Measurements from ENCODE around the gene NACAD. TPM values are rescaled to one million over a fixed set of nuclear protein-coding genes. Genes with fewer than 3 reads are reported as not detected.

The NACAD gene
- polyA plus RNA-seq, 2 of the 4 experiments (the other 2 are of a cell fraction), result 0.03 to 0.43 TPM

- 93% methylated on average over 5 of the region's 5 CpGs for WGBS (ENCODE audit: missing lambda C conversion rate)
- ChIA-PET POLR2A (no interaction called here), CTCF (interaction anchor here (1.0 kb wide), 1 partner anchor 12 kb away, joined by 3 read pairs; no protein-coding TSS in a partner anchor)
- ATAC-seq, result no peak
- H3K27ac ChIP-seq, result no peak overlapping the region
- peaks cover 4% of the 10 kb centered on the region; the same call in 1 of the 3 replicates for H3K4me1 ChIP-seq
- FAIRE-seq, result no peak
- H3K4me3 ChIP-seq, result no peak overlapping the region
- TF ChIP-seq CHD2 (IDR thresholded peaks at IDR 0.05; ENCODE audit: low read length, partially characterized antibody), result no peak
- no peak overlapping the region for H3K4me2 ChIP-seq
- no peaks in the 10 kb centered on the region for H3K9me3 ChIP-seq
- no peak for DNase-seq (ENCODE audit: low read depth in 1 of 2, low spot score in 1 of 2)
Measured at GRCh38 chr7:45076946-45077345, 11.8 kb downstream of the NACAD start.

GRCh38 chr7:45075871-45076796, 12.6 kb downstream of the NACAD start:
- ChIA-PET POLR2A (no interaction called here), CTCF (interaction anchor here (1.1 kb wide), 1 partner anchor 59 kb away, joined by 4 read pairs; no protein-coding TSS in a partner anchor)
- Histone ChIP-seq H3K27ac (no peak overlapping the region), H3K9me3 (no peaks in the 10 kb centered on the region), H3K4me3 (no peak overlapping the region), H3K4me2 (no peak overlapping the region), H3K4me1 (peaks cover 4% of the 10 kb centered on the region; the same call in 1 of the 3 replicates)
- TF ChIP-seq JUN (IDR thresholded peaks at IDR 0.05), result no peak
- TF ChIP-seq BCL3 (IDR thresholded peaks at IDR 0.05), result no peak
- FAIRE-seq (no peak), DNase-seq (ENCODE audit: low read depth in 1 of 2, low spot score in 1 of 2) (no peak), ATAC-seq (no peak)
- WGBS (ENCODE audit: missing lambda C conversion rate), result 91% methylated on average over 20 of the region's 35 CpGs

GRCh38 chr7:45075355-45075644, 13.5 kb downstream of the NACAD start:
- no peak for TF ChIP-seq KDM1A (IDR thresholded peaks at IDR 0.05; ENCODE audit: low read depth)
- TF ChIP-seq GATA3 (IDR thresholded peaks at IDR 0.05; ENCODE audit: borderline replicate concordance), result no peak
- no peak for TF ChIP-seq SMC3 (IDR thresholded peaks at IDR 0.05)
- TF ChIP-seq CBX8 (IDR thresholded peaks at IDR 0.05), result no peak
- no peak for TF ChIP-seq TP53 (CRISPR knock-in tag; IDR thresholded peaks at IDR 0.05)
- TF ChIP-seq PBX3 (IDR thresholded peaks at IDR 0.05), result no peak
- TF ChIP-seq POLR2AphosphoS2 (conservative IDR thresholded peaks at IDR 0.05; ENCODE audit: low read length), result no peak
- no peak for TF ChIP-seq JUN (IDR thresholded peaks at IDR 0.05)
- TF ChIP-seq RFX5 (IDR thresholded peaks at IDR 0.05), result no peak
- no peak for TF ChIP-seq MYC (IDR thresholded peaks at IDR 0.05; ENCODE audit: borderline replicate concordance, low read length)
- no peak for TF ChIP-seq HDAC2 (IDR thresholded peaks at IDR 0.05)
- no peak for TF ChIP-seq REST (IDR thresholded peaks at IDR 0.05)
- no peak for TF ChIP-seq BCL3 (IDR thresholded peaks at IDR 0.05)
- no peak for TF ChIP-seq JUNB (IDR thresholded peaks at IDR 0.05)
- 67% methylated on average over 1 of the region's 1 CpG for WGBS (ENCODE audit: missing lambda C conversion rate)
- FAIRE-seq, result no peak
- Histone ChIP-seq H3K4me3 (no peak overlapping the region), H3K9me3 (no peaks in the 10 kb centered on the region), H3K4me1 (peaks cover 4% of the 10 kb centered on the region; the same call in 1 of the 3 replicates), H3K4me2 (no peak overlapping the region), H3K27ac (no peak overlapping the region)
- POLR2A ChIA-PET, result no interaction called here
- CTCF ChIA-PET, result interaction anchor here (1.1 kb wide), 1 partner anchor 60 kb away, joined by 4 read pairs; no protein-coding TSS in a partner anchor
- no peak for ATAC-seq
- no peak for DNase-seq (ENCODE audit: low read depth in 1 of 2, low spot score in 1 of 2)
